ENCODE data around the gene MARS1.

The MARS1 gene

DNA sequence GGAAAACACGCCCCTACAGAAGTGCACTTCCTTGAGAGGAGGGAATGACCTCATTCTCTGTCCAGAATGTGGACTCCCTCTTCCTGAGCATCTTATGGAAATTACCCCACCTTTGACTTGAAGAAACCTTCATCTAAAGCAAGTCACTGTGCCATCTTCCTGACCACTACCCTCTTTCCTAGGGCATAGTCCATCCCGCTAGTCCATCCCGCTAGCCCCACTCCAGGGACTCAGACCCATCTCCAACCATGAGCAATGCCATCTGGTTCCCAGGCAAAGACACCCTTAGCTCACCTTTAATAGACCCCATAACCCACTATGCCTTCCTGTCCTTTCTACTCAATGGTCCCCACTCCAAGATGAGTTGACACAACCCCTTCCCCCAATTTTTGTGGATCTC lies 37.8 kb upstream of the MARS1 start:
- Histone ChIP-seq H3K4me1 (ENCODE audit: control insufficient read depth in 1 of 2, insufficient read depth in 2 of 2, low read length in 2 of 2) (no peaks in the 10 kb centered on the region), H3K27ac (ENCODE audit: low read depth, low read length) (no peak overlapping the region), H3K9ac (ENCODE audit: low read depth in 1 of 2, low read length in 2 of 2) (no peak overlapping the region), H3K27me3 (ENCODE audit: control insufficient read depth in 1 of 2, insufficient read depth in 2 of 2, low read length in 2 of 2) (peaks cover 0 to 2% of the 10 kb centered on the region in 2 donors), H3K36me3 (ENCODE audit: control insufficient read depth in 1 of 2, insufficient read depth in 2 of 2, low read length in 2 of 2) (no peaks in the 10 kb centered on the region), H3K4me3 (ENCODE audit: low read depth in 1 of 2, low read length in 2 of 2) (no peak overlapping the region), H3K9me3 (ENCODE audit: control insufficient read depth in 1 of 2, low read length in 2 of 2) (no peaks in the 10 kb centered on the region)

DNA sequence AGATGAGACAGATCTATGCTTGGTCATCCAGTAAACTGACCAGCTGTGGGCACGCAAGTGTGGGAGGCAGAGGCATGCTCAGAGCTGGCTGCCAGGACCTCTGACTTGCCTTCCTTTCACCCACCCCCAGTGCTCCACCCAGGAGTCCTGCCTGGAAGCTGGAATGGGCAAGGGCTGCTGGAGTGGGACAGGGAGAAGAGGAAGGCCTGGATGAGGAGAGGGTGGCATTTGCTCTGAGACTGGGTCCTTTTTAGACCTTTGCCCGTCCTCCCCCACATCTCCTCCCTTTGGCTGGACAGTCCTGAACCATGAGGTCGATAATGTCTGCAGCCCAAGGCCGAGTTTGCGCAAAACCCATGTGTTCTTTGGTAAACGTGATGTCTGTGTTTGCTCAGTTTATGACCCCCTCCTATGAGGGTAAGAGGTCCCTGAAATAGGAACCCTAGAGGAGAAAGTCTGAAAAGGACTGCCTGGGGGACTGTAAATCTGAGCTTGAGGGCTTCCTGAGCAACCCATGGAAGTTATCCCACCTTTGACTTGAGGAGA lies 36.6 kb upstream of the MARS1 start:
- Histone ChIP-seq H3K9ac (ENCODE audit: low read depth in 1 of 2, low read length in 2 of 2) (no peak overlapping the region), H3K27ac (ENCODE audit: low read depth, low read length) (no peak overlapping the region), H3K4me3 (ENCODE audit: low read depth in 1 of 2, low read length in 2 of 2) (no peak overlapping the region), H3K9me3 (ENCODE audit: control insufficient read depth in 1 of 2, low read length in 2 of 2) (no peaks in the 10 kb centered on the region), H3K4me1 (ENCODE audit: control insufficient read depth in 1 of 2, insufficient read depth in 2 of 2, low read length in 2 of 2) (peaks cover 7 to 10% of the 10 kb centered on the region in 2 donors), H3K27me3 (ENCODE audit: control insufficient read depth in 1 of 2, insufficient read depth in 2 of 2, low read length in 2 of 2) (peaks cover 0 to 2% of the 10 kb centered on the region in 2 donors), H3K36me3 (ENCODE audit: control insufficient read depth in 1 of 2, insufficient read depth in 2 of 2, low read length in 2 of 2) (no peaks in the 10 kb centered on the region)

DNA sequence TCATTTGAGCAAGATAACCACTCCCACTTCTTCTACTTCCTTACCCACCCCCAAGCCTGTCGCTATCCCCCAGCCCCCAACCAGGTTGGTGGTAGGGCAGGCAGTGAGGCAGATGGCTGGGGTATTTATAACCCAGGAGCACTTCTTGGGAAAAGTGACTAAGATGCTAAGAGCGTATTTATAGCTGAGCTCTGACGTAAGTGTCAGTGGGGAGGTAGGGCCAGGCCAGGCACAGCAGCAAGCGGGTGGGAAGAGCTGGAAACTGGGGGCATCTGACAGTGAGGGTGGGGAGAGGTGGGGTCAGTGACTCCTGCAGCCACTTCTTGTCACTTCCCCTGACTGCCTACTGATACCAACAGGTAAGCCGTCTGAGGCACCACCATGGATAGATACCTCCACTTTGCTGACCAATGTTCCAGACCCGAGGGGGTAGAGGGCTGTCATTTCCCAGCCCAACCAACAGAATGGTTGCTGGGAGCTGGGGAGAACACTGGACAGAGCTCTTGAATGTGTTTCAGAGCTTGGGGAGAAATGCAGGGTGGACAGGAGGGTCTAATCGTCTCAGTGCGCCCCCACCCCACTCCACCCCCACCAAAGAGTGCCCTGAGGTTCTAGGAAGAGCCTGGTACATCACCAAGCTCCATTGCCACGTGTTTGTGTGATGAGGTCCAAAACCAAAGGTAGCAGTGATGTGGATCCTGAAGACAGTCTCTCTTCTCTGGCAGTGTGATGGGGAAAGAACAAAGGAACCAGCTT lies 35.5 kb upstream of the MARS1 start:
- H3K27ac ChIP-seq (ENCODE audit: low read depth, low read length), result no peak overlapping the region
- no peak overlapping the region for H3K9ac ChIP-seq (ENCODE audit: low read depth in 1 of 2, low read length in 2 of 2)
- H3K36me3 ChIP-seq (ENCODE audit: control insufficient read depth in 1 of 2, insufficient read depth in 2 of 2, low read length in 2 of 2), result no peaks in the 10 kb centered on the region
- no peak overlapping the region for H3K4me3 ChIP-seq (ENCODE audit: low read depth in 1 of 2, low read length in 2 of 2)
- H3K4me1 ChIP-seq (ENCODE audit: control insufficient read depth in 1 of 2, insufficient read depth in 2 of 2, low read length in 2 of 2), result peaks cover 7 to 10% of the 10 kb centered on the region in 2 donors
- H3K9me3 ChIP-seq (ENCODE audit: control insufficient read depth in 1 of 2, low read length in 2 of 2), result no peaks in the 10 kb centered on the region
- peaks cover 0 to 2% of the 10 kb centered on the region in 2 donors for H3K27me3 ChIP-seq (ENCODE audit: control insufficient read depth in 1 of 2, insufficient read depth in 2 of 2, low read length in 2 of 2)

DNA sequence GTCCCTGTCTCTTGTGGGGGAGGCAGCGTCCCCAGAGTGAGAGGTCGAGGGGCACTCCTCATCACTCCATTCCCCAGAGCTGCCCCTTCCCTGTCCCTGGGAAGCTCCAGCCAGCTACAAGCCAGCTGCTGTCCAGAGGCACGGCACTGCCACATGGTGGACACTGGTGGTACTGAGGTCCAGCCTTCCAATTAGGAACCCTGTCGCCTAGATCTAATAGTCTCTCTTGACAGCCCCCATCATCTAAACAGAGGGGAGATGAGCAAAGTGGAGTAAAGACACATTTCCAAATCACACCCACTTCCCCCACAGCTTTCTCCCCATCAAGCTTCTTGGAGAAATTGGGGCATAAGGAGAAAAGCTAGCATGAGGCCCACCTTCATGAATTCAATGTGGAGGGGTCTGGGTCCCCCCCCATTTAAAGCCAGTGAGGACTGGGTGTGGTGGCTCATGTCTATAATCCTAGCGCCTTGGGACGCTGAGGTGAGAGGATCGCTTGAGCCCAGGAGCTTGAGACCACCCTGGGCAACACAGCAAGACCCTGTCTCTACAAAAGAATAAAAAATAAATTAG lies 34.8 kb upstream of the MARS1 start:
- Histone ChIP-seq H3K36me3 (ENCODE audit: control insufficient read depth in 1 of 2, insufficient read depth in 2 of 2, low read length in 2 of 2) (no peaks in the 10 kb centered on the region), H3K4me3 (ENCODE audit: low read depth in 1 of 2, low read length in 2 of 2) (no peak overlapping the region), H3K27me3 (ENCODE audit: control insufficient read depth in 1 of 2, insufficient read depth in 2 of 2, low read length in 2 of 2) (peaks cover 0 to 2% of the 10 kb centered on the region in 2 donors), H3K9me3 (ENCODE audit: control insufficient read depth in 1 of 2, low read length in 2 of 2) (no peaks in the 10 kb centered on the region), H3K4me1 (ENCODE audit: control insufficient read depth in 1 of 2, insufficient read depth in 2 of 2, low read length in 2 of 2) (peaks cover 7 to 10% of the 10 kb centered on the region in 2 donors), H3K9ac (ENCODE audit: low read depth in 1 of 2, low read length in 2 of 2) (no peak overlapping the region), H3K27ac (ENCODE audit: low read depth, low read length) (no peak overlapping the region)

GRCh38 chr12:57454213-57454565 lies 33.7 kb upstream of the MARS1 start:
- no peaks in the 10 kb centered on the region for H3K36me3 ChIP-seq (ENCODE audit: control insufficient read depth in 1 of 2, insufficient read depth in 2 of 2, low read length in 2 of 2)
- no peak overlapping the region for H3K27ac ChIP-seq (ENCODE audit: low read depth, low read length)
- H3K9me3 ChIP-seq (ENCODE audit: control insufficient read depth in 1 of 2, low read length in 2 of 2), result no peaks in the 10 kb centered on the region
- peaks cover 12 to 17% of the 10 kb centered on the region in 2 donors for H3K4me1 ChIP-seq (ENCODE audit: control insufficient read depth in 1 of 2, insufficient read depth in 2 of 2, low read length in 2 of 2)
- no peak overlapping the region for H3K4me3 ChIP-seq (ENCODE audit: low read depth in 1 of 2, low read length in 2 of 2)
- no peak overlapping the region for H3K9ac ChIP-seq (ENCODE audit: low read depth in 1 of 2, low read length in 2 of 2)
- H3K27me3 ChIP-seq (ENCODE audit: control insufficient read depth in 1 of 2, insufficient read depth in 2 of 2, low read length in 2 of 2), result peaks cover 0 to 2% of the 10 kb centered on the region in 2 donors

DNA sequence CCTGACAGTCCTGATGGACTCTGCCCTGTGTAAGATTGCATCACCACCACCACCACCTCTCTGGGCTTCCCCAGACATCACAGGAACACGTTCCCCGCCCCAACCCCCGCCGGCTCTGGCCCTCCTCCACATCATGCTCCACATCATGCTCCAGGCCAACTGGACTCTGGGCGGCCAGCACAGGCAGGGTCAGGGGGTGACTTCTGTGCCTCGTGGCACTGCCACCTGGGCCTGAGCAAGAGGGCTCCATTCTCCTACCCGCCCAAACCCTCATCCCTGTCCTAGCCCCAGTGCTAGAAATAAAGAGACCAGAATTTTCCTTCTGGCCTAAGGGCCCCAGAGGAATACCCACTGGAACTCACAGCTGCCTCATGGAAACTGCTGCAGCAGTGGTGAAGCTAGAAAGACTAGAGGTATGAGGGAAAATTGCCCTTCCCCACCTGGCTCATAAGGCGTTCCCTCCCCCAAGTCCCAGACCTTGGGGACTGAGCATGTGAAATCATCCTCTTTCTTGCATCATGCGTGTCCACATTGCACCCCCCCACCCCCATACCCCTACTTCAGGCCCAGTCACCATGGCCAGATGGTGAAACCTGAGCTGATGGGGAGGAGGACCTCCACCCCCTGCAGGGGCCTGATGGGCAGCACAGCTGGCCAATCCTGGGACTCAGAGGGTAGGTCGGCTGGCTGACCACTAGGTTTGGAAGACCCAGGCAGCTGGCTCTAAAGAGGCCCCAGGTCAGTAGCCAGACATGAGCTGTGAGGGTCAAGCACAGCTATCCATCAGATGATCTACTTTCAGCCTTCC lies 33.1 kb upstream of the MARS1 start, which contains the start of gene INHBE:
Gene INHBE, plus strand, starts transcription at position 742 of the 808 bp plus-strand sequence. CDS start 230 bp downstream, outside the sequence.
- Histone ChIP-seq H3K4me3 (ENCODE audit: low read depth in 1 of 2, low read length in 2 of 2) (peak within 1 kb of the TSS; percentile 17 to 46), H3K36me3 (ENCODE audit: control insufficient read depth in 1 of 2, insufficient read depth in 2 of 2, low read length in 2 of 2) (no peaks in the 10 kb centered on the region), H3K9ac (ENCODE audit: low read depth in 1 of 2, low read length in 2 of 2) (peak within 1 kb of the TSS in 1 of 2 donors; percentile 26), H3K27me3 (ENCODE audit: control insufficient read depth in 1 of 2, insufficient read depth in 2 of 2, low read length in 2 of 2) (peaks cover 0 to 2% of the 10 kb centered on the region in 2 donors), H3K27ac (ENCODE audit: low read depth, low read length) (no peak within 1 kb of the TSS), H3K9me3 (ENCODE audit: control insufficient read depth in 1 of 2, low read length in 2 of 2) (no peaks in the 10 kb centered on the region), H3K4me1 (ENCODE audit: control insufficient read depth in 1 of 2, insufficient read depth in 2 of 2, low read length in 2 of 2) (peaks cover 12 to 19% of the 10 kb centered on the region in 2 donors)

GRCh38 chr12:57455374-57456144 lies 32.3 kb upstream of the MARS1 start:
- Histone ChIP-seq H3K9me3 (ENCODE audit: control insufficient read depth in 1 of 2, low read length in 2 of 2) (no peaks in the 10 kb centered on the region), H3K36me3 (ENCODE audit: control insufficient read depth in 1 of 2, insufficient read depth in 2 of 2, low read length in 2 of 2) (no peaks in the 10 kb centered on the region), H3K4me3 (ENCODE audit: low read depth in 1 of 2, low read length in 2 of 2) (peak overlapping the region; percentile 17 to 46), H3K4me1 (ENCODE audit: control insufficient read depth in 1 of 2, insufficient read depth in 2 of 2, low read length in 2 of 2) (peaks cover 12 to 23% of the 10 kb centered on the region in 2 donors), H3K9ac (ENCODE audit: low read depth in 1 of 2, low read length in 2 of 2) (peak overlapping the region in 1 of 2 donors; percentile 26), H3K27me3 (ENCODE audit: control insufficient read depth in 1 of 2, insufficient read depth in 2 of 2, low read length in 2 of 2) (peaks cover 0 to 4% of the 10 kb centered on the region in 2 donors), H3K27ac (ENCODE audit: low read depth, low read length) (no peak overlapping the region)

DNA sequence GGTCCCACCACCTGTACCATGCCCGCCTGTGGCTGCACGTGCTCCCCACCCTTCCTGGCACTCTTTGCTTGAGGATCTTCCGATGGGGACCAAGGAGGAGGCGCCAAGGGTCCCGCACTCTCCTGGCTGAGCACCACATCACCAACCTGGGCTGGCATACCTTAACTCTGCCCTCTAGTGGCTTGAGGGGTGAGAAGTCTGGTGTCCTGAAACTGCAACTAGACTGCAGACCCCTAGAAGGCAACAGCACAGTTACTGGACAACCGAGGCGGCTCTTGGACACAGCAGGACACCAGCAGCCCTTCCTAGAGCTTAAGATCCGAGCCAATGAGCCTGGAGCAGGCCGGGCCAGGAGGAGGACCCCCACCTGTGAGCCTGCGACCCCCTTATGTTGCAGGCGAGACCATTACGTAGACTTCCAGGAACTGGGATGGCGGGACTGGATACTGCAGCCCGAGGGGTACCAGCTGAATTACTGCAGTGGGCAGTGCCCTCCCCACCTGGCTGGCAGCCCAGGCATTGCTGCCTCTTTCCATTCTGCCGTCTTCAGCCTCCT lies 31.6 kb upstream of the MARS1 start:
- Histone ChIP-seq H3K27ac (ENCODE audit: low read depth, low read length) (no peak overlapping the region), H3K4me1 (ENCODE audit: control insufficient read depth in 1 of 2, insufficient read depth in 2 of 2, low read length in 2 of 2) (peaks cover 17 to 30% of the 10 kb centered on the region in 2 donors), H3K36me3 (ENCODE audit: control insufficient read depth in 1 of 2, insufficient read depth in 2 of 2, low read length in 2 of 2) (no peaks in the 10 kb centered on the region), H3K9me3 (ENCODE audit: control insufficient read depth in 1 of 2, low read length in 2 of 2) (no peaks in the 10 kb centered on the region), H3K27me3 (ENCODE audit: control insufficient read depth in 1 of 2, insufficient read depth in 2 of 2, low read length in 2 of 2) (peaks cover 5 to 11% of the 10 kb centered on the region in 2 donors), H3K9ac (ENCODE audit: low read depth in 1 of 2, low read length in 2 of 2) (peak overlapping the region in 1 of 2 donors; percentile 26), H3K4me3 (ENCODE audit: low read depth in 1 of 2, low read length in 2 of 2) (peak overlapping the region; percentile 17 to 46)

DNA sequence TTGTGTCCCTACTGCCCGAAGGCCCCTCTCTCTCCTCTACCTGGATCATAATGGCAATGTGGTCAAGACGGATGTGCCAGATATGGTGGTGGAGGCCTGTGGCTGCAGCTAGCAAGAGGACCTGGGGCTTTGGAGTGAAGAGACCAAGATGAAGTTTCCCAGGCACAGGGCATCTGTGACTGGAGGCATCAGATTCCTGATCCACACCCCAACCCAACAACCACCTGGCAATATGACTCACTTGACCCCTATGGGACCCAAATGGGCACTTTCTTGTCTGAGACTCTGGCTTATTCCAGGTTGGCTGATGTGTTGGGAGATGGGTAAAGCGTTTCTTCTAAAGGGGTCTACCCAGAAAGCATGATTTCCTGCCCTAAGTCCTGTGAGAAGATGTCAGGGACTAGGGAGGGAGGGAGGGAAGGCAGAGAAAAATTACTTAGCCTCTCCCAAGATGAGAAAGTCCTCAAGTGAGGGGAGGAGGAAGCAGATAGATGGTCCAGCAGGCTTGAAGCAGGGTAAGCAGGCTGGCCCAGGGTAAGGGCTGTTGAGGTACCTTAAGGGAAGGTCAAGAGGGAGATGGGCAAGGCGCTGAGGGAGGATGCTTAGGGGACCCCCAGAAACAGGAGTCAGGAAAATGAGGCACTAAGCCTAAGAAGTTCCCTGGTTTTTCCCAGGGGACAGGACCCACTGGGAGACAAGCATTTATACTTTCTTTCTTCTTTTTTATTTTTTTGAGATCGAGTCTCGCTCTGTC lies 31.0 kb upstream of the MARS1 start:
- no peaks in the 10 kb centered on the region for H3K36me3 ChIP-seq (ENCODE audit: control insufficient read depth in 1 of 2, insufficient read depth in 2 of 2, low read length in 2 of 2)
- no peak overlapping the region for H3K4me3 ChIP-seq (ENCODE audit: low read depth in 1 of 2, low read length in 2 of 2)
- H3K9ac ChIP-seq (ENCODE audit: low read depth in 1 of 2, low read length in 2 of 2), result no peak overlapping the region
- H3K4me1 ChIP-seq (ENCODE audit: control insufficient read depth in 1 of 2, insufficient read depth in 2 of 2, low read length in 2 of 2), result peaks cover 19 to 34% of the 10 kb centered on the region in 2 donors
- no peaks in the 10 kb centered on the region for H3K9me3 ChIP-seq (ENCODE audit: control insufficient read depth in 1 of 2, low read length in 2 of 2)
- no peak overlapping the region for H3K27ac ChIP-seq (ENCODE audit: low read depth, low read length)
- peaks cover 5 to 13% of the 10 kb centered on the region in 2 donors for H3K27me3 ChIP-seq (ENCODE audit: control insufficient read depth in 1 of 2, insufficient read depth in 2 of 2, low read length in 2 of 2)
